NB4 (cell line): Measurements from ENCODE around the gene SLC37A1.

Source experiments
- DNase-seq: peaks from one replicate; pipeline ENCODE4 v3.0.0; 2010; ENCODE audit warnings: low read depth
- H3K4me3 ChIP-seq: one replicate; pipeline ENCODE4 v1.5.1; 2011; ENCODE audit warnings: mild to moderate bottlenecking, low read depth, low read length, moderate library complexity
- CTCF ChIP-seq: IDR thresholded peaks from one replicate; pipeline ENCODE4 v1.5.1; 2012; ENCODE audit warnings: low read depth, low read length
- MAX ChIP-seq: IDR thresholded peaks from 2 replicates; pipeline ENCODE4 v1.6.1; 2011; ENCODE audit warnings: low read depth, low read length
- MYC ChIP-seq: IDR thresholded peaks from 2 replicates; pipeline ENCODE4 v1.6.1; 2011; ENCODE audit warnings: low read depth, low read length
- POLR2A ChIP-seq: IDR thresholded peaks from 2 replicates; pipeline ENCODE4 v1.6.1; 2011; ENCODE audit warnings: mild to moderate bottlenecking; ENCODE audit not compliant: insufficient read length; ENCODE audit errors: extremely low read depth

Gene SLC37A1

GRCh38 chr21:42544544-42544943, 30.9 kb downstream of the SLC37A1 start:
- TF ChIP-seq CTCF (no peak), POLR2A (no peak), MAX (no peak), MYC (no peak)
- H3K4me3 ChIP-seq: no peak overlapping the region
- DNase-seq: no peak

GRCh38 chr21:42545317-42545716, 31.7 kb downstream of the SLC37A1 start:
- no peak for DNase-seq
- H3K4me3 ChIP-seq: no peak overlapping the region
- TF ChIP-seq CTCF: no peak
- no peak for TF ChIP-seq MYC
- TF ChIP-seq MAX: no peak
- no peak for TF ChIP-seq POLR2A

- TF ChIP-seq CTCF (no peak), MYC (no peak), POLR2A (no peak), MAX (no peak)
- H3K4me3 ChIP-seq: no peak overlapping the region
- DNase-seq: no peak
Measured at GRCh38 chr21:42545745-42546144, 32.1 kb downstream of the SLC37A1 start.

- H3K4me3 ChIP-seq: no peak overlapping the region
- DNase-seq: no peak
- no peak for TF ChIP-seq MYC
- TF ChIP-seq POLR2A: no peak
- TF ChIP-seq CTCF: no peak
- TF ChIP-seq MAX: no peak
Measured at GRCh38 chr21:42546433-42546832, 32.8 kb downstream of the SLC37A1 start.

- DNase-seq: no peak
- TF ChIP-seq CTCF: no peak
- no peak for TF ChIP-seq MAX
- no peak for TF ChIP-seq MYC
- no peak for TF ChIP-seq POLR2A
- H3K4me3 ChIP-seq: no peak overlapping the region
Measured at GRCh38 chr21:42547001-42547905, 33.6 kb downstream of the SLC37A1 start.
